HUES6 (cell line): ENCODE data around the gene CTPS1.

ENCODE experiments used
- H3K27ac ChIP-seq: 2 replicates; pipeline ENCODE4 v1.7.0; 2013; ENCODE audit warnings: low read depth, mild to moderate bottlenecking, low read length, inconsistent platforms
- H3K27me3 ChIP-seq: 2 replicates; pipeline ENCODE4 v1.6.1; 2013; ENCODE audit warnings: low read length; ENCODE audit not compliant: control insufficient read depth, insufficient read depth
- H3K36me3 ChIP-seq: 2 replicates; pipeline ENCODE4 v1.6.1; 2013; ENCODE audit warnings: low read length; ENCODE audit not compliant: control insufficient read depth, insufficient read depth
- H3K4me1 ChIP-seq: 2 replicates; pipeline ENCODE4 v1.6.1; 2013; ENCODE audit warnings: low read length; ENCODE audit not compliant: control insufficient read depth, insufficient read depth
- H3K4me3 ChIP-seq: 2 replicates; pipeline ENCODE4 v1.5.1; 2013; ENCODE audit warnings: low read depth, low read length
- H3K9ac ChIP-seq: one replicate; pipeline ENCODE4 v1.6.1; 2013; ENCODE audit warnings: mild to moderate bottlenecking, low read length
- H3K9me3 ChIP-seq: 2 replicates; pipeline ENCODE4 v1.6.1; 2013; ENCODE audit warnings: low read depth, low read length; ENCODE audit not compliant: control insufficient read depth, insufficient read depth

The CTPS1 gene

DNA sequence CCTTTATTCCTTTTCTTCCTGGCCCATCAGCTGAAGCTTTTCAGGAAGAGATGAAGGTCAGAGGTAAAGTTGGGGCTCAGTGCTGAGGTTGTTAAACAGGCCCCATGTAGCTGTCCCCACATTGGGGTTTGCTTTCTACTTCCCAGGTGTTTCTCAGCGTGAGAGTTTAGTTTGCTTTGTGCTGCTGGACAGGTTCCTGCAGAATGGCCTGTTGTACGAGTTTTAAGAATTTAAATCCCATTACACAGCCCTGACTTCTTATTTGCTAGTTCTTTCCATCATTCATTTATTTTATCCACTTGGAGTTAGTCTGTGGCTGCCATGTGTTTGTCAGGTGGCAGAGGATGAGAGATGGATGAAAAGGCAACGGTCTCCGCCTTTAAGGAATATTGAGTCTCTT, 19.2 kb downstream of the CTPS1 start:
- H3K9me3 ChIP-seq = no peaks in the 10 kb centered on the region
- no peaks in the 10 kb centered on the region for H3K4me1 ChIP-seq
- H3K27me3 ChIP-seq = no peaks in the 10 kb centered on the region
- peaks cover 97% of the 10 kb centered on the region for H3K36me3 ChIP-seq
- H3K9ac ChIP-seq = no peak overlapping the region
- no peak overlapping the region for H3K27ac ChIP-seq
- H3K4me3 ChIP-seq = no peak overlapping the region

DNA sequence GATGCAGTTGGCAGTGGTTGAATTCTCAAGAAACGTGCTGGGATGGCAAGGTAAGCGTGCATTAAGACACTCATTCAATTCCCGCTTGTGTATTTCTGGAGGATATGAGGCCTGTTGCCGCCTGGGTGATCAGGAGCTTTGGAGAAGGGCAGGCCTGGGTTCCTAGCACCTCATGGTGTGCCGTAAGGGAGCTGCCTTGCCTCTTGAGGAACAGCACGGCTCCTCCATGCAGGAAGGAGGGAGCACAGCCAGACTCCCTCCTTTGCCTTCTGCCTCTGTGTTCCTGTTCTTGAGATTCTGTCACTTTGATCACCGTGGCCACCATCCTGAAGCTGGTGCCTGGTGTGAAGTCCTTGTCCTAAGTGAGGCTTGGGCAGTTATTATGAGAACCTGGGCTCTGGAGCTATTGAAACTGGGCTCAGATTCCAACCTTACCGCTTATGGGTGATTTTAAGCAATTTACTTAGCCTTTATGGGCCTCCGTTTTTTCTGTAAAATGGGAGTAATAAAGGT, 23.7 kb downstream of the CTPS1 start:
- no peaks in the 10 kb centered on the region for H3K4me1 ChIP-seq
- H3K9ac ChIP-seq = no peak overlapping the region
- H3K27ac ChIP-seq = no peak overlapping the region
- H3K36me3 ChIP-seq = peaks cover 97% of the 10 kb centered on the region
- no peaks in the 10 kb centered on the region for H3K27me3 ChIP-seq
- no peaks in the 10 kb centered on the region for H3K9me3 ChIP-seq
- no peak overlapping the region for H3K4me3 ChIP-seq

DNA sequence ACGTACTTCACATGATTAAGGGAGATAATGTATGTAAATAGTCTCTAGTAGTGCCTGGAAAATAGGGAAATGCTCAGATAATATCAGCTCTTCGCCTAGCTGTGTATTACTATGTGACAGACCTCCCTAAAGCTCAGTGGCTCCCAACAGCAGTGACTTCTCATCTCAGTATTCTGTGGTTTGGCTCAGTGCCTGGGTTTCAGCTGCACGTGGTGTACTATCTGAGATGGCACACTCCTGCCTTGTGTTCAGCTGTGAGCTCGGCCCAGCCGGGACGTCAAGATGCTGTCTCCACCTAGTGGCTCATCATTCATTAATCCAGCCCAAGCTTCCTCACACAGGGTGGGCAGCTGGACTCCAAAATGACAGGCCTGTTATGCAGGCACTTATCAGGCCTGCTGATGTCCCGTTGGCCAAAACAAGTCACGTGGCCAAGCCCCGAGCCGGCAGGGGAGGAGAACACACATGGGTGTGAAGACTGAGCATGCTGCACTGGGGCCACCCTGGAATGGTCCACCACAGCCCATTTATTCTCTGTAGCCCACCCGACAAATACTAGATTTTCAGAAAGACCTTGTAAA, 24.2 kb downstream of the CTPS1 start:
- Histone ChIP-seq H3K27ac (no peak overlapping the region), H3K4me1 (no peaks in the 10 kb centered on the region), H3K4me3 (no peak overlapping the region), H3K9me3 (no peaks in the 10 kb centered on the region), H3K9ac (no peak overlapping the region), H3K36me3 (peaks cover 97% of the 10 kb centered on the region), H3K27me3 (no peaks in the 10 kb centered on the region)

DNA sequence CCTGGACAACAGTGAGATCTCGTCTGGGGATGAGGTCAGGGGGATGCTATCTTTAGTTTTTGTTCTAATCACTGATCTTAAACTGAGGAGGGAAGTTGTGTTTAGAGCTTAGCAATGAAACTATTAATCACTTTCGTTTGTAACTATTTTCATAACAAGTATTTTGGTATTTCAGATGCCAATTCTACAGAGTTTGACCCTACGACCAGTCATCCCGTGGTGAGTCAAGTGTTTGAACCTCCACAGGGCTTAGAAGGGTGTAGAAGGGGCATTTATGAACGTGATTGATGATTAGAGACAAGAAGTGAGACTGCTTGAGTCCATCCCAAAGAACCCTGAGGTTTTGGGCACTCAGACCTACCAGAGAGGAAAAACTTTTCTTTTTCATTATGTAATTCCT, 26.4 kb downstream of the CTPS1 start:
- H3K4me1 ChIP-seq = no peaks in the 10 kb centered on the region
- no peaks in the 10 kb centered on the region for H3K27me3 ChIP-seq
- H3K27ac ChIP-seq = no peak overlapping the region

DNA sequence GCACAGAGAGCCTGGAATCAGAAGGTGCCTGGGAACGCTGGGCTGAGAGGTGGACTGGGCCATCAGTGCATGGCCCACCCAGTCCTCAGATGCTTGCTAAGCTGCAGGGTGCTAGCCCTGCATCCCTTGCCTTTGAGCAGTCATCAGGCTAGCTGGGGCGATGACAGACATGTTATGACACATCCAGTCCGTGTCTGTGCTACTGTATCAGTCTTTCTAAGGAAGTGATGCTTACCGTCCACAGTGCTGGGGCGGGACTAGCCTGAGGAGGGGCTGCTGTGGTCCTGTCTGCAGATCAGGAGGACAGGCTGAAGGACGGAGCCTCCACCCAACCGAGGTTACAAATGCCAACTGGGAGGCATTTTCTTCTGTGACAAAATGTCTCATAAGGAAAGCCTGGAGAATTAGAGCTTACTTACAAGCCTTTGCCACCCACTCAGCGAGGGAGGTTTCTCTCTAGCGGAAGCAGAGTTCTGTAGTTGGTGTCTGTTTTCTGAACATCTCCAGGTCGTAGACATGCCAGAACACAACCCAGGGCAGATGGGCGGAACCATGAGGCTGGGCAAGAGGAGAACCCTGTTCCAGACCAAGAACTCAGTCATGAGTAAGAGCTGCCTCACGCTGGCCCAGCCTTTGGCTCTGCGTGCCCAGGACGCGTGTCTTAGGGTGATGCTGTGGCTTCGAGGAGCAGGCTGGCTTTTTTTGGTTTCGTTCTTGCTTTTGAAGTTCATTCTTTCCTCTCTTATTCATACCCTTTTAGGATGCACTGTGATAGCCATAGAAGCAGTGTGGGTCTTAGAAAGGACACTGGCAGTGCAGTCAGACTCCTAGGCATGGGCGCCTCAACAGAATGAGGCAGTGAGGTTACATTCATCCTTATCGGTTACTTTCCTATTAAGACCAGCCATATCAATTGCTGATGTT, 27.7 kb downstream of the CTPS1 start:
- Histone ChIP-seq H3K4me3 (no peak overlapping the region), H3K9ac (no peak overlapping the region), H3K4me1 (no peaks in the 10 kb centered on the region), H3K27ac (no peak overlapping the region), H3K27me3 (no peaks in the 10 kb centered on the region), H3K9me3 (no peaks in the 10 kb centered on the region), H3K36me3 (peaks cover 100% of the 10 kb centered on the region)

More for the DNA sequence above, 26.4 kb downstream of the CTPS1 start:
- Histone ChIP-seq H3K4me3 (no peak overlapping the region), H3K9ac (no peak overlapping the region), H3K9me3 (no peaks in the 10 kb centered on the region), H3K36me3 (peaks cover 100% of the 10 kb centered on the region)

DNA sequence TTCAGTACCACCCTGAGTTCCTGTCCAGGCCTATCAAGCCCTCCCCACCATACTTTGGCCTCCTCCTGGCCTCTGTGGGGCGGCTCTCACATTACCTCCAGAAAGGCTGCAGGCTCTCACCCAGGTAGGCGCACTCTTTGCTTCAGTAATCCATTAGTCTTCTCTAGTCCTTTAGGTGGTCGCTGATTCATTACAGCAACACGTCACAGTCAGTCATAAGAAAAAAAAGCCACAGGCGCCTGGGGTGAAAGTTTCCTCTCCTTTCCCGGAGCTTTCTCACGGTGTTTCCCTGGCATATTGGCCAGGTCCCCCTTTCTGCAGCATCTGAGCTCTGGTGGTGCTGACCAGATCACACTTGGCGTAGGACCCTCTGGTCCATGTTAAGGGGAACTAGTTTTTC, 30.0 kb downstream of the CTPS1 start:
- Histone ChIP-seq H3K27me3 (no peaks in the 10 kb centered on the region), H3K27ac (no peak overlapping the region), H3K9ac (no peak overlapping the region), H3K36me3 (peaks cover 100% of the 10 kb centered on the region), H3K9me3 (no peaks in the 10 kb centered on the region), H3K4me1 (no peaks in the 10 kb centered on the region), H3K4me3 (no peak overlapping the region)

DNA sequence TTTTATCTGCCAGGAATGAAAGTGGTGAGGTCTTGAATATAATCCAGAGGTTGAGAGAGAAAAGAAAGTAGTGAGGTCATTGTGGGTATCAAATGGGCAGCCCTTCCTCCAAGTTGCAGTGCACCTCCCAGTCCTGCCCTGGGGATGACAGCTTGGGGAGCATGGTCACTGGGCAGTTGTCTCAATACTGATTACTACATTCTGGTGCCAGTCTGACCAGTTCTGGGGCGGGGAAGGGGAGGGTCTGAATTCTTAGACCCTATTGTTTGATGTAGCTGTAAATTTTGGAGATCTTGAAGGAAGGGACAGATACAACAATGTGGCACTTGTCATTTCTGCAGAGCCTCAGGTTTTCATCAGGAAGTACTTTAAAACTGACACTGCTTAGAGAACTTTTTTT, 30.8 kb downstream of the CTPS1 start:
- H3K9me3 ChIP-seq = no peaks in the 10 kb centered on the region
- H3K36me3 ChIP-seq = peaks cover 100% of the 10 kb centered on the region
- H3K27ac ChIP-seq = no peak overlapping the region
- no peak overlapping the region for H3K4me3 ChIP-seq
- no peaks in the 10 kb centered on the region for H3K27me3 ChIP-seq
- H3K9ac ChIP-seq = no peak overlapping the region
- no peaks in the 10 kb centered on the region for H3K4me1 ChIP-seq

DNA sequence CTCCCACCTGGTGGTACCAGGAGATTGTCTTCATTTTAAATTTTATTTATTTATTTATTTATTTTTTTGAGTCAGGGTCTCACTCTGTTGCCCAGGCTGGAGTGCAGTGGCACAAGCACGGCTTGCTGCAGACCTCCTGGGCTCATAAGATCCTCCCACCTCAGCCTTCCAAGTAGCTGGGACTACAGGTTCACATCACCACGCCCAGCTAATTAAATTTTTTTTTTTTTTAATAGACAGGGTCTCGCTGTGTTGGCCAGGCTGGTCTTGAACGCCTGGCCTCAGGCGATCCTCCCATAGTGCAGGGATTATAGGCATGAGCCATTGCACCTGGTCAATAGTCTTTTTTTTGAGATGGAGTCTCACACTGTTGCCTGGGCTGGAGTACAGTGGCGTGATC, 33.5 kb downstream of the CTPS1 start:
- Histone ChIP-seq H3K4me3 (no peak overlapping the region), H3K36me3 (peaks cover 98% of the 10 kb centered on the region), H3K4me1 (no peaks in the 10 kb centered on the region), H3K9ac (no peak overlapping the region), H3K27me3 (no peaks in the 10 kb centered on the region), H3K9me3 (no peaks in the 10 kb centered on the region), H3K27ac (no peak overlapping the region)

DNA sequence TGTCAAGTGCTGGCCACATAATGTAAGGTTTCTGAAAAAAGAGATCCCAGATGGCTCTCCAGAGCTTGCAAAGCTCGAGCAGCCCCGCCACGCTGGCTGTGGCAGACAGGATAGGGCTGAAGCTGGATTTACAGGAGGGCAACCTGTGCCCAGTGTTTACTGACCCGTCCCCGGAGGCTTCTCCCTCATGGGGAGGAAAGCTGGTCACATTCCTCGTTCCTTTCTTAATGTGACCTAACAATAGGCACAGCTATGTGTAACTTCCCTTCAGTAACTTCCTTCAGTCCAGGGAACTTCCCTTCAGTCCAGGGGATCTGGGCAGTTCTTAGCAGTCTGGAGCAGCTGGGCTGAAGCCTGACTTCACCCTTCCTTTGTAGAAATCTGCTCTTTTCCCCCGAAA, 34.3 kb downstream of the CTPS1 start:
- Histone ChIP-seq H3K4me1 (no peaks in the 10 kb centered on the region), H3K9me3 (no peaks in the 10 kb centered on the region), H3K4me3 (no peak overlapping the region), H3K36me3 (peaks cover 95% of the 10 kb centered on the region), H3K9ac (no peak overlapping the region), H3K27me3 (no peaks in the 10 kb centered on the region), H3K27ac (no peak overlapping the region)

DNA sequence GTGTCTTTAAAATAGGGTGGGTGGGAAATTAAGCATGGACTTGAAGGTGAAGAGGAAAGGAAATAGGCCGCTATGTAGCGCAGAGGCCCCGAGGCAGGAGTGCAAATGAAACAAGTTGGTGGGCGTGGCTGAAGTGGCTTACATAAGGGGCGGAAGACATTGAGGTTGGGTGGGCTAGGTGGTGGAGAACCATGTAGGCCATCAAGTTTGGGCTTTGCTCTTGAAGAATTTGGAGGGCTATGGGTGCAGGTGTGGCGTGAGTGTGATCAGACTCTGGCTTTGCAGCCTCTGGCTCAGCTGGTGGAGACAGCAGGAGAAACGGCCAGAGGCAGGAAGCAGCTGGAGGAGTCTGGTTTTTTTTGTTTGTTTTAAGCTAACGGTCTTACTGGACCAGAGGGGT, 35.4 kb downstream of the CTPS1 start:
- Histone ChIP-seq H3K9me3 (no peaks in the 10 kb centered on the region), H3K27me3 (no peaks in the 10 kb centered on the region), H3K36me3 (peaks cover 85% of the 10 kb centered on the region), H3K4me3 (no peak overlapping the region), H3K4me1 (no peaks in the 10 kb centered on the region), H3K27ac (no peak overlapping the region), H3K9ac (no peak overlapping the region)

DNA sequence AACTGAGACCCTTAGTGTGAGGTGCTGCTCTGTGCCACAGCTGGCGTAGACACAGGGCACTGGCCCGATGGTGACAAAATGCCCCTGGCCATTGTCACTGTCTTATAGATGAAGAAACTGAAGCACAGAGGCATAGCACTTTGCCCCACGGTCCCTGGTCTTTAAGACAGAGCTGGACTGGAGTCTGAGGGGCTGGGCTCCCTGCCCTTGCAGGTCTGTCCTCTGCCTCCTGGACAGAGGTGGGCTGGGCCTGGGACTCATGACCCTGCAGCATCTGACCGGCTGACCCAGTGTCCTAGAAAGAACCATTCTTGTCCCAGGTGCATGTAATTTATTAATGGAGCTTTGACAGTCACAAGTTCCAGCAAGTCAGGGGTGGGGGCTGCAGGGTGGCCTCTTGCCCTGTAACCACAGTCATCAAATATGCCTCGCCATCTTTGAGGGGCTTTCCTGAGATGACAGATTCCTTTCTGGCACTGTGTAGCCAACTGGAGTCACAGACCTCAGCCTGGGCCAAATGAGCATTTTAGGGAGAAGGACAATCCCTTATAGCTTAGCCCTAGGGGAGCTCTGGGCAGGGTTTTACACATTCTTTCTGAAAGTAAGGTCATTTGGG, 35.9 kb downstream of the CTPS1 start:
- H3K36me3 ChIP-seq = peaks cover 79% of the 10 kb centered on the region

More for the DNA sequence above, 35.9 kb downstream of the CTPS1 start:
- Histone ChIP-seq H3K9me3 (no peaks in the 10 kb centered on the region), H3K27ac (no peak overlapping the region), H3K4me3 (no peak overlapping the region), H3K4me1 (no peaks in the 10 kb centered on the region), H3K27me3 (no peaks in the 10 kb centered on the region), H3K9ac (no peak overlapping the region)
